ENCODE data around the gene MED19.
"Not testable (repeated sequence)": the region's sequence is repeated elsewhere in the genome, so short reads cannot be mapped to it uniquely, and the experiment has no call there.

Gene MED19

GRCh38 chr11:57711414-57712255 is at the start of gene MED19:
Gene MED19 (minus strand): TSS chr11:57712215. CDS start chr11:57712179, 36 bp downstream.
- peak; percentile 95 for DNase-seq

GRCh38 chr11:57758174-57758573 is 46.2 kb upstream of the MED19 start:
- DNase-seq: no peak

GRCh38 chr11:57752954-57753353 is 40.9 kb upstream of the MED19 start:
- DNase-seq: no peak

- DNase-seq: peak; percentile 18
Observed at GRCh38 chr11:57751676-57752253, 39.8 kb upstream of the MED19 start, which contains the start of gene BTBD18. Gene BTBD18 (minus strand): TSS chr11:57751819. CDS start chr11:57751188, 631 bp downstream.

- DNase-seq: no peak
Observed at GRCh38 chr11:57751176-57751575, 39.2 kb upstream of the MED19 start.

- DNase-seq: no peak
Observed at GRCh38 chr11:57746920-57747319, 34.9 kb upstream of the MED19 start.

GRCh38 chr11:57745206-57745605 is 33.2 kb upstream of the MED19 start:
- no peak for DNase-seq

- DNase-seq: no peak
Observed at GRCh38 chr11:57744357-57744756, 32.3 kb upstream of the MED19 start.

- DNase-seq: no peak
Observed at GRCh38 chr11:57742087-57742452, 30.1 kb upstream of the MED19 start.

GRCh38 chr11:57741132-57742086 is 29.4 kb upstream of the MED19 start, which contains the start of gene SELENOH:
Gene SELENOH (plus strand): TSS chr11:57741491. CDS start chr11:57741596, 105 bp downstream.
- DNase-seq: peak; percentile 91

GRCh38 chr11:57735619-57736298 is 23.7 kb upstream of the MED19 start:
- no peak for DNase-seq

- no peak for DNase-seq
Observed at GRCh38 chr11:57732661-57733060, 20.6 kb upstream of the MED19 start.

- no peak for DNase-seq
Observed at GRCh38 chr11:57729479-57729878, 17.5 kb upstream of the MED19 start.

GRCh38 chr11:57728829-57729228 is 16.8 kb upstream of the MED19 start:
- no peak for DNase-seq

- no peak for DNase-seq
Observed at GRCh38 chr11:57727185-57727584, 15.2 kb upstream of the MED19 start.

GRCh38 chr11:57716726-57717125 is 4.7 kb upstream of the MED19 start:
- not testable (repeated sequence) for DNase-seq

- DNase-seq: no peak
Observed at GRCh38 chr11:57713835-57714234, 1.8 kb upstream of the MED19 start.

- peak; percentile 99 for DNase-seq
Observed at GRCh38 chr11:57712256-57713150, 488 bp upstream of the MED19 start, which contains the start of gene TMX2. Gene TMX2 (plus strand): TSS chr11:57712593. CDS start chr11:57712619, 26 bp downstream.

- no peak for DNase-seq
Observed at GRCh38 chr11:57709802-57710367, 2.1 kb downstream of the MED19 start.

GRCh38 chr11:57705432-57705831 is 6.6 kb downstream of the MED19 start:
- not testable (repeated sequence) for DNase-seq

GRCh38 chr11:57704932-57705331 is 7.1 kb downstream of the MED19 start:
- DNase-seq: no peak
